HCT116 (cell line): ENCODE results near the gene RIN3. TPM values are rescaled to one million over a fixed set of nuclear protein-coding genes. Genes with fewer than 3 reads are reported as not detected.

Source experiments
- ATAC-seq: fragments of 200-7000 bp; cut with Tn5 transposase; 2 replicates; pipeline ENCODE4 v1.9.1; 2020; ENCODE audit warnings: mild to moderate bottlenecking, moderate library complexity
- BruUV-seq: library from RNA; stranded (reverse); fragments of 400-500 nt; replicated peaks from 2 replicates; lab custom pipeline; 2021; lab: Mats Ljungman, UMichigan
- CTCF ChIA-PET: fragments of 300-600 bp; sonication (Branson Sonifier 250); formaldehyde crosslinking; loops from one replicate; lab custom pipeline; 2021; ENCODE audit warnings: antibody characterized with exemption; lab: Charles Lee
- POLR2A ChIA-PET: fragments of 300-600, 350-600 bp; sonication (Branson Sonifier 250); formaldehyde crosslinking; loops from one replicate; lab custom pipeline; 2021; ENCODE audit warnings: antibody characterized with exemption; lab: Charles Lee
- RAD21 ChIA-PET, 2 experiments: fragments of 300-600 bp; sonication (Branson Sonifier 250); formaldehyde crosslinking; loops; one replicate each; lab custom pipeline; 2023; ENCODE audit warnings: low total read pairs in 2 of 2; ENCODE audit not compliant: uncharacterized antibody in 2 of 2, unreplicated experiment in 2 of 2, low non-redundant PET in 1 of 2; lab: Charles Lee
- DNase-seq: peaks from one replicate; pipeline ENCODE4 v3.0.0-alpha.2; 2010; ENCODE audit warnings: low read depth, low spot score
- H2AFZ ChIP-seq: fragments of 200-600 bp; shearing (Covaris generic), sonication (generic); 2 replicates; pipeline ENCODE4 v1.6.1; 2017; ENCODE audit warnings: low read depth, mixed run types, mixed read lengths, antibody characterized with exemption, low read length; ENCODE audit not compliant: poor library complexity, severe bottlenecking
- H3K27ac ChIP-seq: 2 replicates; pipeline ENCODE4 v1.5.1; 2012; ENCODE audit warnings: low read depth, low read length
- H3K27me3 ChIP-seq: fragments of 200-600 bp; sonication (generic); 2 replicates; pipeline ENCODE4 v1.6.1; 2016; ENCODE audit warnings: mixed run types, low read length, mixed read lengths; ENCODE audit not compliant: insufficient read depth
- H3K36me3 ChIP-seq, 2 experiments: fragments of 200-500 bp in 1 of 2; fragments of 200-600 bp in 1 of 2; sonication (Bioruptor generic) in 1 of 2; sonication (generic) in 1 of 2; 2 replicates each; pipeline versions ENCODE4 v1.5.1 to v1.6.1; 2014 to 2016; ENCODE audit warnings: low read length in 2 of 2, inconsistent platforms in 1 of 2, mixed read lengths in 1 of 2, mixed run types in 1 of 2; ENCODE audit not compliant: insufficient read depth in 2 of 2, control insufficient read depth in 1 of 2
- H3K4me1 ChIP-seq, 2 experiments: fragments of 200-600 bp in 1 of 2; sonication (generic) in 1 of 2; 2 replicates each; pipeline versions ENCODE4 v1.5.1 to v1.6.1; 2012 to 2017; ENCODE audit warnings: low read length in 2 of 2, inconsistent platforms in 1 of 2, mild to moderate bottlenecking in 1 of 2, mixed read lengths in 1 of 2, mixed run types in 1 of 2, moderate library complexity in 1 of 2; ENCODE audit not compliant: insufficient read depth in 2 of 2, control insufficient read depth in 1 of 2
- H3K4me2 ChIP-seq: fragments of 200-600 bp; sonication (generic); 2 replicates; pipeline ENCODE4 v1.6.1; 2017; ENCODE audit warnings: mixed run types, low read length, mixed read lengths
- H3K4me3 ChIP-seq, 2 experiments: fragments of 200-600 bp in 1 of 2; sonication (generic) in 1 of 2; replicated peaks in 1 of 2; 2 replicates each; pipeline ENCODE4 v1.5.1; 2011 to 2016; ENCODE audit warnings: low read length in 2 of 2, control low read depth in 1 of 2, low read depth in 1 of 2, mild to moderate bottlenecking in 1 of 2, mixed read lengths in 1 of 2, mixed run types in 1 of 2
- H3K79me2 ChIP-seq: fragments of 200-600 bp; sonication (generic); 2 replicates; pipeline ENCODE4 v1.6.1; 2017; ENCODE audit warnings: mild to moderate bottlenecking, mixed run types, low read length, moderate library complexity, mixed read lengths; ENCODE audit not compliant: insufficient read depth
- H3K9ac ChIP-seq: fragments of 200-600 bp; sonication (generic); 2 replicates; pipeline ENCODE4 v1.6.1; 2016; ENCODE audit warnings: low read length, mixed read lengths
- H3K9me2 ChIP-seq: fragments of 200-600 bp; sonication (generic), shearing (Covaris generic); 2 replicates; pipeline ENCODE4 v1.6.1; 2017; ENCODE audit warnings: mixed run types, mild to moderate bottlenecking, moderate library complexity; ENCODE audit not compliant: insufficient read depth
- H3K9me3 ChIP-seq, 2 experiments: fragments of 200-500 bp in 1 of 2; fragments of 200-600 bp in 1 of 2; sonication (Bioruptor generic) in 1 of 2; sonication (generic) in 1 of 2; 2 replicates each; pipeline ENCODE4 v1.6.1; 2014 to 2017; ENCODE audit warnings: low read length in 2 of 2, mixed read lengths in 2 of 2, inconsistent platforms in 1 of 2, low read depth in 1 of 2, mild to moderate bottlenecking in 1 of 2, mixed run types in 1 of 2, moderate library complexity in 1 of 2; ENCODE audit not compliant: control insufficient read depth in 1 of 2, insufficient read depth in 1 of 2
- H4K20me1 ChIP-seq: fragments of 200-600 bp; sonication (generic), shearing (Covaris generic); 2 replicates; pipeline ENCODE4 v1.6.1; 2017; ENCODE audit warnings: mixed run types, mild to moderate bottlenecking, moderate library complexity; ENCODE audit not compliant: insufficient read depth
- CTCF ChIP-seq, 3 experiments: fragments of 200-600 bp in 1 of 3; sonication (generic) in 1 of 3; IDR thresholded peaks in 2 of 3; conservative IDR thresholded peaks in 1 of 3; 2 replicates each; pipeline ENCODE4 v1.5.1; 2012 to 2017; ENCODE audit warnings: low read depth in 2 of 3, low read length in 2 of 3, antibody characterized with exemption in 1 of 3, borderline replicate concordance in 1 of 3, control low read depth in 1 of 3, mild to moderate bottlenecking in 1 of 3, mixed read lengths in 1 of 3, mixed run types in 1 of 3, moderate library complexity in 1 of 3; ENCODE audit not compliant: insufficient read depth in 1 of 3
- ELF1 ChIP-seq: IDR thresholded peaks from 2 replicates; pipeline ENCODE4 v1.6.1; 2012; ENCODE audit warnings: low read depth, borderline replicate concordance
- FOSL1 ChIP-seq: IDR thresholded peaks from 2 replicates; pipeline ENCODE4 v1.6.1; 2012; ENCODE audit warnings: low read depth
- RAD21 ChIP-seq: IDR thresholded peaks from 2 replicates; pipeline ENCODE4 v1.6.1; 2012; ENCODE audit warnings: low read depth, mild to moderate bottlenecking
- SIN3A ChIP-seq: IDR thresholded peaks from 2 replicates; pipeline ENCODE4 v1.6.1; 2012; ENCODE audit warnings: low read depth
- TCF7L2 ChIP-seq: IDR thresholded peaks from 2 replicates; pipeline ENCODE4 v1.7.0; 2011; ENCODE audit warnings: borderline replicate concordance, inconsistent platforms; ENCODE audit not compliant: insufficient read depth, insufficient read length; ENCODE audit errors: extremely low read depth
- YY1 ChIP-seq: IDR thresholded peaks from 2 replicates; pipeline ENCODE4 v1.6.1; 2011; ENCODE audit warnings: low read length, low read depth, moderate library complexity, mild to moderate bottlenecking; ENCODE audit not compliant: insufficient replicate concordance; ENCODE audit errors: extremely low read depth
- ZNF274 ChIP-seq: fragments of 200-500 bp; sonication (Bioruptor generic); IDR thresholded peaks from 2 replicates; pipeline ENCODE4 v1.6.1; 2014; ENCODE audit warnings: mild to moderate bottlenecking, low read depth, low read length, inconsistent platforms
- intact Hi-C: fragments of 100-400 bp; cut with micrococcal nuclease; formaldehyde crosslinking; loops from 2 replicates; pipeline ENCODE4 v1.10.0; 2022
- total RNA-seq: library from RNA; stranded (reverse); gene quantifications from one replicate; pipeline ENCODE4 v1.2.1, GENCODE V29; 2021; ENCODE audit not compliant: unreplicated experiment
- TF ChIP-seq, protein P1 (sequence below): IDR thresholded peaks from 2 replicates; pipeline ENCODE4 v1.6.1; 2012; ENCODE audit warnings: low read depth

RIN3 gene
- total RNA-seq, 1 experiment from 2014 or later = 22.2 TPM

DNA sequence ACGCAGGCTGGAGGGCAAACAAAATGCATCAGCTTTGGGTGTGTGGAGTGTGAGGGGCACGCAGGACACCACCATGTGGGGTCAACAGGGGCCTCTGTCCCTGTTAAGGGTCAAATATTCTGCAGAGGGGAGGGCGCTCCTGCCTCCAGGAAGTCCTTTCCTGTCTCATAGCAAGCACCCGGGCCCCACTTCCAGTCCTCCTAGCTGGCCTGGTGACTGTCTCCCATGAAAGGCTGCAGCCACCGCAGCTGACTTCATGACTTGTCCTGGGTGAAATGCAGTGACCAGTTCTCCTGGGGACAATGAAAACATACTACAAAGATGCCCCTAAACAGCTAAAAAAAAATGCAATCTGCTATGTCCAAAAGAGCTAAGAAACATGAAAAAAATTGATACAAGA is 181.2 kb downstream of the RIN3 start:
- intact Hi-C loops = no loop called here
- TF ChIP-seq TCF7L2 (no peak), CTCF (IDR thresholded peaks at IDR 0.05 in 2 of 3, conservative IDR thresholded peaks at IDR 0.05 in 1 of 3; ENCODE audit: borderline replicate concordance in 1 of 3, insufficient read depth in 1 of 3, low read depth in 2 of 3, low read length in 2 of 3) (no peak), ZNF274 (no peak), YY1 (no peak), ELF1 (no peak), RAD21 (no peak), FOSL1 (no peak), SIN3A (no peak)
- TF ChIP-seq, protein P1, sequence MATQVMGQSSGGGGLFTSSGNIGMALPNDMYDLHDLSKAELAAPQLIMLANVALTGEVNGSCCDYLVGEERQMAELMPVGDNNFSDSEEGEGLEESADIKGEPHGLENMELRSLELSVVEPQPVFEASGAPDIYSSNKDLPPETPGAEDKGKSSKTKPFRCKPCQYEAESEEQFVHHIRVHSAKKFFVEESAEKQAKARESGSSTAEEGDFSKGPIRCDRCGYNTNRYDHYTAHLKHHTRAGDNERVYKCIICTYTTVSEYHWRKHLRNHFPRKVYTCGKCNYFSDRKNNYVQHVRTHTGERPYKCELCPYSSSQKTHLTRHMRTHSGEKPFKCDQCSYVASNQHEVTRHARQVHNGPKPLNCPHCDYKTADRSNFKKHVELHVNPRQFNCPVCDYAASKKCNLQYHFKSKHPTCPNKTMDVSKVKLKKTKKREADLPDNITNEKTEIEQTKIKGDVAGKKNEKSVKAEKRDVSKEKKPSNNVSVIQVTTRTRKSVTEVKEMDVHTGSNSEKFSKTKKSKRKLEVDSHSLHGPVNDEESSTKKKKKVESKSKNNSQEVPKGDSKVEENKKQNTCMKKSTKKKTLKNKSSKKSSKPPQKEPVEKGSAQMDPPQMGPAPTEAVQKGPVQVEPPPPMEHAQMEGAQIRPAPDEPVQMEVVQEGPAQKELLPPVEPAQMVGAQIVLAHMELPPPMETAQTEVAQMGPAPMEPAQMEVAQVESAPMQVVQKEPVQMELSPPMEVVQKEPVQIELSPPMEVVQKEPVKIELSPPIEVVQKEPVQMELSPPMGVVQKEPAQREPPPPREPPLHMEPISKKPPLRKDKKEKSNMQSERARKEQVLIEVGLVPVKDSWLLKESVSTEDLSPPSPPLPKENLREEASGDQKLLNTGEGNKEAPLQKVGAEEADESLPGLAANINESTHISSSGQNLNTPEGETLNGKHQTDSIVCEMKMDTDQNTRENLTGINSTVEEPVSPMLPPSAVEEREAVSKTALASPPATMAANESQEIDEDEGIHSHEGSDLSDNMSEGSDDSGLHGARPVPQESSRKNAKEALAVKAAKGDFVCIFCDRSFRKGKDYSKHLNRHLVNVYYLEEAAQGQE = no peak
- BruUV-seq = no TSS peak

More for the DNA sequence above, 181.2 kb downstream of the RIN3 start:
- ChIA-PET POLR2A (no interaction called here), CTCF (interaction anchor here (1.2 kb wide), 1 partner anchor 8 kb away, joined by 4 read pairs; no protein-coding TSS in a partner anchor), RAD21 (no interaction called here)
- Histone ChIP-seq H3K9me3 (no peaks in the 10 kb centered on the region), H3K9me2 (no peaks in the 10 kb centered on the region), H3K4me1 (peaks cover 36% of the 10 kb centered on the region in 2 experiments), H2AFZ (no peak overlapping the region), H3K9ac (no peak overlapping the region), H3K27me3 (peaks cover 9% of the 10 kb centered on the region; the same call in 1 of the 2 replicates), H3K4me2 (peak overlapping the region; percentile 61), H4K20me1 (no peaks in the 10 kb centered on the region), H3K4me3 (no peak overlapping the region), H3K36me3 (no peaks in the 10 kb centered on the region), H3K27ac (no peak overlapping the region), H3K79me2 (no peaks in the 10 kb centered on the region)
- ATAC-seq (no peak), DNase-seq (no peak)
